NCI-H82 (cell line): ENCODE data around the gene AACS.
"Not testable (repeated sequence)": the region's sequence is repeated elsewhere in the genome, so short reads cannot be mapped to it uniquely, and the experiment has no call there.

Experiments
- DNase-seq: peaks from one replicate; lab custom pipeline; 2025; lab: John Stamatoyannopoulos, UW

Gene AACS

DNA sequence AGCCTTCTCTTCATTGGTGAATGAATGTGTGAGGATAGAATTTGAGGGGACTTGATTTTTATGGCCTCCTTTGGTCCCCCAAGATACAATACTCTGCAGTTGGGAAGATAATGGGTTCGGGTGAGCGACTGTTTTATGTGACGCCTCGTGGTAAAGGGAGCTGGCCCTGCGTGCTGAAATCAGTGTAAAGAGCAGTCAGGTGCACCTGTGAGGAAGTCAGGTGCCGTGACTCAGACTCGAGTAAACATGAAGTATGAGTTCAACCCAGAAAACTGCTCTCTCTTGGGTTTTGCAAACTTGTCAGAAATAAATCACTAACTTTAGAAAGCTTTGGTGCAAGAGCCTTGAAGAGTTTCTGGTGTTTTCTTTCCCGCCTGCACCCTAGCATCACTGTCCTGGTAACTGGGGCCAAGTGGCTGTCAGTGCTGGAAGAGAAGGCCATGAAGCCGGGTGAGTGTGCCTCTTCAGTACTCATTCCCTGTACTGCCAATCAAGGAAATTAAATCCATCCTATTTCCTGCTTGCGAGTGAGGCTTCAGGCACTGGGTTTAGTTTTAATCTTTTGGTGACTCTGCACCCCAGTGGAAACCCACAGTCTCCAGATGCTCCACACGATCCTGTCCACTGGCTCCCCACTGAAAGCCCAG, 59.2 kb downstream of the AACS start:
- no peak for DNase-seq

DNA sequence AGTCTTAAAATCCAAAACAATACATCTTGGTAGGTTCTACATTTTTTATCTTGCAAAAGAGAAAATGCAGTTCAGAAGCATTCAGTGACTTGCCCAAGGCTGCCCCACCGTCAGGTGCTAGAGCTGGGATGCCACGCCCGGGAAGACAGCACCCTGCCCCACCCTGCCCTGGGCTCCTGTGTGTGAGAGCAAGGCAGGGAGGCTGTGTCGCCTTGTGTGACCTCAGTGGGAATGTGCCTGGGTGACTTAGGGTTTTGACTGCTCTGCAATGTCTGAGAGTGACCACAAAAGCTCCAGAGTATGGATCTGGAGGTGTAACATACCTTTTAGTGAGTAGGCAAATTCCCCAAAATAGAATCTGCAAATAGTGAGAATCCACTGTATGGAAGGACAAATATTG, 60.0 kb downstream of the AACS start:
- no peak for DNase-seq

DNA sequence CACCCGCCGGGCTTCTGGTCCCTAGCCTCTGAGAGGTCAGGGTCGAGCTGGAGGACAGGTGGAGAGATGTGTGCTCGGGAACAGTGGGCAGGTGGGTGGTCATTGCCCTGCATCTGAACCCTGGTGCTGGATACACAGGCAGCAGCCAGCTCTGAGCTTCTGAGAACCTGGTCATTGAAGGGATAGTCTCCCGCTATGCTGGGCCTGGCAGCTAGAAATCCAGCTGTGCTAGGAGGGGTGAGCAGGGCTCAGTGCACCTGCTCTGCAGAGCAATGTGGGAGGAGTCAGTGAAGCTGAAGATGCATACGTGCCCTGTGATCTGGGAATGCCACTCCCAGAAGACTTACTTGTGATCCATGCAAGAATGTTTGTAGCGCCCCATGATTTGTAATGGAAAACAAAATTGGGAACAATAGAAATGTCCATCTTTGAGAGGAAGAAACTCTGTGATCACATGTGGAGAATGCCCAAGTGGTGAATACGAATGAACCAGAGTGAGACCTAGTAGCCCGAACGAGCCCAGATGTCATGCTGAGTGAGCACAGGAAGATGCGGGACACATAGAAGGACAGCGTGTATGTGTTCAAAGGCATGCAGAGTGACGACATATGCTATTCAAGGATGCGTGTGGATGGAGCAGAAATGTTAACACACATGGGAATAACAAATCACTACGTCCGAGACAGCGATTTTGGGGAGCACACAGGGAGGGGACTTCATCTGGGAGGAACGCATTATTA, 63.4 kb downstream of the AACS start:
- no peak for DNase-seq

DNA sequence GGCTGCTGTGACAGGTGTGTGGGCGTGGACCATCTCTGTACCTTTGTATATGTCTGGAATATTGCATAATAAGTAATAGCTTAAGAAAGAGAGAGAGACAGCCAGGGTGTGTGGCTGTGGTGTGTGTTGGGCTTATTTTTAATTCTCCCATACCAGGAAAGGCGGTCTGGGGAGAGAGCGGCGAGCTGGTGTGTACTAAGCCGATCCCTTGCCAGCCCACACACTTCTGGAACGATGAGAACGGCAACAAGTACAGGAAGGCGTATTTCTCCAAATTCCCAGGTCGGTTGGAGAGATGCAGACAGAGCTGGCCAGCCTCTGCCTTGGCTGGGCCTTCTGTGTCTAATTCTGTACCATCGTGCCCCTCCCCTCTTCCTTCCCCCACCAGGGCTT, 63.9 kb downstream of the AACS start:
- no peak for DNase-seq

DNA sequence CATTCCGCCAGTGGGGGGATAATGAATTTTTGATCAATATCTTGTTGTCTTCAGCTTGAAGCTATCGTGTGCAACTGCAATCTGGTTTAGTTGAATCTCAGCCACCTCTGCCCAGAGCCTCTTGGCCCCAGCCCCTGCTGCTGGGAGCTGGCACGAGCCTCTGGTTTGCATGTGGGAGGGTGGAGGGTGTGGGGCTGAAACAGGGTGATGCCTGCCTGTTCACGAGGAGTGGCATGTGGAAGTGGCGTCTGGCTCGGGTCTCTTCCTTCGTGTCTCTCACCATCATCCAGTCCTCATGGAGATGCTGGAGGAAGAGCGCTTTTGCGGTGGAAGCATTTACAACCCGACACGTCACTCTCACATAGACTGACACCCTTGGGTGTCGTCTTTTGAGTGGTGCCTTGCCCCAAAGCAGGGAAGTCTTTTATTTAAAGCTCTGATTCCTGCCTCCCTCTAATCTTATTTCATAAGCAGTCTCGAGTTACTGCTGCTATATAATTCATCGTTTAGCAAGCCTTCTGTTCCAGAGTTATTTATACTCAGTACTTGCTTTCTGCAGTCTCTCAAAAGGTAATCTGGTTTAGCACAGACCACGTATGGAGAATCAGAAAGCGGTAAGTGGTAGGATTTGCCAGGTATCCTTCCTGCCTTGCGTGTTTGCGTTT, 64.5 kb downstream of the AACS start:
- DNase-seq = peak; percentile 42

DNA sequence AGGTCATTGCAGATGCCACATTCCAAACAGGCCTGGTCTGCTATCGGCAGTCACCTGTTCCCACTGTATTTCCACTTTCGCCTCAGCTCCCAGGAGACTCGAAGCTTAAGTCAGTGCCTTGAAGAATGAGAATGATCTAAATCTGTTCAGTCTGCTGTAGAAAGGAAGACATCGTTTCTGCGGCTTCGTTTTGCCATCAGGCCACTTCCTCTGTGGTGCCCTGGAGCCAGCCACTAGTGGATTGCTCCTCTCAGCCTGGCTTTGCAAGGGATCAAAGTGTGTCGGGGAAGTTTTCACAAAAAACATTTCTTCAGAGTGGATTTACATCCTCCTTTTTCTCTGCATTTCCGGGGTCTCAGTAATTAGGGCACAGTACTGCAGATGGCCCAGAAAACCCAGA, 66.7 kb downstream of the AACS start:
- no peak for DNase-seq

DNA sequence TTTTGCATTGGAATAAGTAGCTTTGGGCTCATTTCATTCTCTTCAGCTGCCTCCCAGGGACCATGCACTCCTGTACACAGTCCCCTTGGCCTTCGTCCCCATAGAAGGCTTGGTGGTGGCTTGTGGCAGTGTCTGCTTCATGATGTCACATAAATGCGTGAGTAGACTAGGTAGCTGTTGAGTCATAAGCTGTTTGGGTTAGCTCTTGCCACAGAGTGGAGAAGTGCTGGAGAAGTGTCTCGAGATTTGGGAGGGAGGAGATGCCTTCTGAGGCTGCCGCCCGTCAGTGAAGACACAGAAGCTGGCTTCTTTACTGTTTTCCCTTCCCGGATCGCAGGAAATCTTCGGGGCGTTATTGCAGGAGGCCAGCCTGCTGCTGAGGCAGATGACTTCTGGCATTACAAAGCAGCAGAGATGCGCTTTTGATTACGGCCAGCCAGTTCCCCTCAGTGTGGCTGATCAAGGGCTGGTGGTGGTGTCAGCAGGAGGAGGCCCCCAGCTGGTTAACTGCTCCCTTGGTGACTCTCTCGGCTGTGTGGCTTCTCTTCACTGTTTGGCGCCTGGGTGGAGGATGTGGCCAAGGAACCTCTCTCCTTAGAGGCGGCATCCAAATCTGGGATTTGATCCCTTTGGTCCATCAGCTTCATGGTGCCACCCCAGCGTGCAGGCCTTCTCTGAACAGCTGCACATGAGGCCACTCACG, 67.6 kb downstream of the AACS start:
- DNase-seq = no peak

DNA sequence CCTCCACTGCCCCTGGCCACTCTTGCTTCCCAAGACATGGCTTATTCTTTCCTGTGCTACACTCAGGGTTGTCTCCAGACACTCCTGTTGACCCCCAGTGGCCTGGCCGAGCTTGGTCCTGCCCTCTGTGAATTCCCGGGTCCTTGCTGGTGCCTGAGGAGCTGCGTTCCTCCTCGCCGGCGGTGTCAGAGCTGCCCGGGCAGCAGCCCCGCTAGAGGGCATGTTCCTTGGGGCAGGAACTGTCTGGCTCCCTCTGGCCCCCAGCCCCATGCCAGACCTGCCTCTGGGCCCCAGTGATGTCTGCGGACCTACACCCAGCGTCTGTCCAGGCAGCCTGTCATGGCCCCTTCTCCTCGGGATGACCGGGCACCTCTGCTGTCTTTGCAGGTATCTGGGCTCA, 68.4 kb downstream of the AACS start:
- no peak for DNase-seq

DNA sequence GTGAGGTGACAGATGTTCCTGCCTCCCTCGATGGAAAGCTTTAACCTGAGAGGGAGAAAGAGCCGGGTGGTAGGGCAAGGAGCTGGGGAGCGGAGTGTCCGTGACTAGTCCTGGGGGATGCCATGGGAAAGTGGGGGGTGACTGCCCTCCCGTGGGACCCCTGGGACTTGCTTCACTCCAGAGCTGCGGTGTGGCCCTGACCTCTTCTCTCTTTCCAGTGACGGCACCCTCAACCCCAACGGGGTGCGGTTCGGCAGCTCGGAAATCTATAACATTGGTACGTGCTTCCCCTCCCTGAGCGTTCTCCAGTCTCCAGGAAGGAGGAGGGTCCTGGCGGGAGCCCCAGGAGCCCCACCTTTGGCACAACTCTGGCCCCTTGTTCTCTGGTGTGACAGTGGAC, 69.3 kb downstream of the AACS start:
- DNase-seq = no peak

DNA sequence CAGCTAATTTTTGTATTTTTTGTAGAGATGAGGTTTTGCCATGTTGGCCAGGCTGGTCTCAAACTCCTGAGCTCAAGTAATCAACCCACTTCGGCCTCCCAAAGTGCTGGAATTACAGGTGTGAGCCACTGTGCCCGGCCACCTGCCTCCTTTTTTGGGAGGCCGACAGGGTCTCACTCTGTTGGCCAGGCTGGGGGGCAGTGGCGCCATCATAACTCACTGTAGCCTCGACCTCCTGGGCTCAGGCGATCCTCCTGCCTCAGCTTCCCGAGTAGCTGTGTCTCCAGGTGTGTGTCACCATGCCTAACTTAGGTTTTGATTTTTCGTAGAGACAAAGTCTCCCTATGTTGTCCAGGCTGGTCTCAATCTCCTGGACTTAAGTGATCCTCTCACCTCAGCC, 70.7 kb downstream of the AACS start:
- DNase-seq = no peak

DNA sequence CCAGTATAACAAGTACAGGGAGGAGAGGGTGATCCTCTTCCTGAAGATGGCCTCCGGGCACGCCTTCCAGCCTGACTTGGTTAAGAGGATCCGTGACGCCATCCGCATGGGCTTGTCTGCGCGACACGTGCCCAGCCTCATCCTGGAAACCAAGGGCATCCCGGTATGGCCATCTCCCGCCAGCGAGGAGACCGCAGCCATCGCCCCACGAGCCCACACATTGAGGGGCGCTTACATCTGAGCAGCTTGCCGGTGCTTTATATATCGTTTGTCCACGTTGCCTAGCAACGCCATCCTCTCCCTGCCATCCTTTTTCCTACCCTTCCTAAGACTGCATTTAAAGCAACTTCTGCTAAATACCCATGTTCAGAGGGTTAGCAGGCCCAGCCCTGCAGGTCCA, 71.5 kb downstream of the AACS start:
- DNase-seq = peak; percentile 32

DNA sequence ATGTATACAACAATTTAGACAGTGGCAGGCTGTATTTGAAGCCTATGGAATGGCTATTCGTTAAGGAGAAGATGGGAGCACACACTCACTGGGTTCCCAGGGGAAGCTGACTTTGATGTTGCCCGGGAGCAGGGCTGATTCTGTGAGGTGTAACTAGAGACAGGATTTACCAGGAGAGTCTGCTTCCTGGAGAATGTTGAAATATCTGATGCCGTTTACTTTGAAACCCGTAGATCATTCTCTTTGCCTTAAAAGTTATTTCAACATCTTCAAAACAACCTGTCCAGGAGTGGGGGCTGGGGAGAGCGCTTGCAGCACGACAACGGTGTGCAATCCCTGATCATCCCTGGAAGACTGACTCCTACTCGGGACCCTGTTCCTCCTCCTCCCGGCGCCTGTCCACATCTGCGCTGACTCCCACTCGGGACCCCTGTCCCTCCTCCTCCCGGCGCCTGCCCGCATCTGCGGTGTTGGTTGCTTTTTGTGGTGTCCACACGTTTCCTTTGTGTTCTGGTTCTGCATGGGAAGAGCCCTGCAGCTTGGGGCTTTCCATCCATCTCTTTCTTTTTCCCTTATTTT, 72.6 kb downstream of the AACS start:
- DNase-seq = no peak

DNA sequence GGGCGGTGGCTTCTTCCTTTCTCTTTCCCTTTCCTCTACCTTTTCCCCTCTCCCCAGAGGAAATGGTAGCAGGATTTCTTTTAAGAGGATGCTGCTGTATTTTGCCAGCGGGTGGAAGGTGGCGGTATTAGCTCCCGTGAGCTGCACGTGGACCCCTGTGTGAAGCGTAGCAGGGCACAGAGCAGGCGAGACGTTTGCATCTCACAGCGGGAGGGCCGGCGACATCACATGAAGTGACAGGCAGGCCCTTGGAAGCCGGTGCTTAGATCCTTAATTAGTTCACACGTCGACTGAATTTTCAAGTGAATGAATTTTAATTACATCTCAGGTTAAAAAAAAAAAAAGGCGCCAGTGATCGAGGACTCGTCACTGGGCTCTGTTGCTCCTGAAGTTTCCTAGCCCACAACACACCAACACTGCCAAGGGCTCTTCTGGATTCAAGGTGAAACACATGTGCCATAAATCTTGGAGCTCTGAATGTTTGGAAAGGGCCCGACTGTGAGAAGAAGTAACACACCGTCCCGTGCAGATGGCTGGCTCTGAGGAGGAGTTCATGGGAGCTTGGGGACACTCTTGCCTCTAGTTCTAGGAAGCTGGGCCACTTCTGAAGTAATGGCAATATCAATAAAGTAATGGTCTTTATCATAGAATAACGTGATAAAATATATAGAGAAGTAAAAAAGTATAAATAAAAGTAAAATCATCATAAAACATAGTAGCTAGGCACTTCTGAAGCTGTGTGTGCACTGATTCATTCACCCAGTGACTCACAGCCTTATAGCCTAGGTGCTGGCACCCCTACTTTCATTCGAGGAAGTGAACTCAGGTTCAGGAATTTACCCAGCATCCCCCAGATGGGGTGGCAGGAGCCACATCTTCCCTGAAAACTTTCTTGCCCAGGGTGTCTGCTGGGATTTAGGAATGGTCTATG, 75.3 kb downstream of the AACS start:
- DNase-seq = no peak

DNA sequence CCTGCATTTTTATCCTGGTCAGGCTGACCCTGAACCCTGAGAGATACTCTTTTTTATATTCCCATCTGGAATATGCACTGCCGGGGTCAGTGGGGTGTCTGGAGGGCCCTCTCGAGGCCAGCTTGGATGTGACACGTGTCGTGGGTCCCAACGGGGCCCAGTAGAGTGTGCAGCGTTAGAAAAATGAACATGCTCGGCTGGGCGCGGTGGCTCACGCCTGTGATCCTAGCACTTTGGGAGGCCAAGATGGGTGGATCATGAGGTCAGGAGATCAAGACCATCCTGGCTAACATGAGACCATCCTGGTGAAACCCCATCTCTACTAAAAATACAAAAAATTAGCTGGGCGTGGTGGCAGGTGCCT, 76.0 kb downstream of the AACS start:
- DNase-seq = not testable (repeated sequence)

DNA sequence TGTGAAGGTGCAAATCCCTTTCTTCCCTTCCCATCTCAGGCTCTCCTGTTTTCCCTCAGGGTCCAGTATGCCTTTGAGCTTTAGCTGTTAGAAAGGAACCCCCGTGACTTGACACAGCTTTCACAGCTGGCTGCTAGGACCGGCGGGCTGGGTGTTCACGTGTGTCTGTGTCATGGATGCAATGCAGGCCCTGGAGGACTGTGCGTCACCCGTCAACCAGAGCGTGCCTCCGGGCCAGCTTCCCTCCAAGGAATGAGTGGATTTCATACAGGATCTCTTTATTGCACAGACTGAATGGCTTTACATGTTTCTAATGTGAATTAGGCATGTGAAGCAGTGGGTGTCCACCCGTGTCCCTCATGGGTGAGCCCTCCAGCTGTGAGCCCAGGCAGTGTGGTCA, 77.4 kb downstream of the AACS start:
- DNase-seq = no peak

DNA sequence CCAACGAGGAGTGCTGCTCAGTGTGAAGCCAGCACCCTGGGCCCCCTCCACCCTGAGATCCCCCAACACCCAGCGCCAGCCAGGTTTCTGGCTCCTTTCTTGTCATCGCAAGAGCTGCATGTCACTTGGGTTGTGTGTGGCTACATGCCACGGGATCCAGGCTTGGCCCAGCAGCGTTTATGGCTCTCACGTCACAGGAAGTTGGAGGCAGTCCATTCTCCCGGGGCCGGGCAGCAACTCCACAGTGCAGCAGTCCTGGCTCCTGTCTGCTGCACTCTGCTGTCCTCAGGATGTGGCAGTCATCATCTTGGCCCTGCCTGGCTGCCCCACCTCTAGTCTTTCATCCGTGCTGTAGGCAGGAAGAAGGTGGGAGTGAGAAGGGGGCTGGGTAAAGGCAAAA, 78.3 kb downstream of the AACS start:
- no peak for DNase-seq

DNA sequence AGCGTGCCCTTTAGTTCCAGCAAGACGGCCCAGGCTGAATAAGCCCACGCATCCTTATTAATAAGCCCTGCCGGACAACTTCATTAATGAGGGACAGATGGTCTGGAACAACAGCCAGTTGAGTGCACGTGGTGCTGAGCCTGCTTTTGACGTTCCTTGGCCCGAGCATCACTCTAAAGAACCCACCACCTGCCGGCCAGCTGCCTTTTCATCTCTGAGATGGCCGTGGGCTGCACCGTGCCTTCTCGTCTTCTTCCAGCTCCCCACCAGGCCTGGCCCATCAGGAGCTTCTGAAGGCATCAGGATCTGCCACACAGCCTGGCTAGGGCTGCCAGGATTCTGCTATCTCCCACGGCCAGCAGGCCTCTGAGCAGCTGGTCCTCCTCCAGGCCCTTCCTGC, 80.0 kb downstream of the AACS start:
- peak; percentile 91 for DNase-seq

DNA sequence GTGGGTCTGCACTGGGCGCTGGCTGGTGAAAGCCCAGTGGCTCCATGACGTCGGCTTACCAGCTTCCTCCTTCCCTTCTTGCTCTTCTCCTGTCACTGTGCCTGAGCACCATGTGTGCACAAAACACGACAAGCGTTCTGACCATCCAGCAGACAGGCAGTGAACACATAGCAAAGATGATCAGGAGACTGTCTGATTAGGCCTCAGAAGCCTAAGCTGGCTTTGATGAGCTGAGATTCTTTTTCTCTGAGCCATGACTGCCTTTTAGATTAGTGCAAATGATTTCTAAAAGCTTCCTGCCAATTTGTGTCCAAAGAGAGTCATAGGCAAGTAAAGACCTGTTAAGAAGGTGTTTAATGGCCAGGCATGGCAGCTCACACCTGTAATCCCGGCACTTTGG, 83.1 kb downstream of the AACS start:
- no peak for DNase-seq

DNA sequence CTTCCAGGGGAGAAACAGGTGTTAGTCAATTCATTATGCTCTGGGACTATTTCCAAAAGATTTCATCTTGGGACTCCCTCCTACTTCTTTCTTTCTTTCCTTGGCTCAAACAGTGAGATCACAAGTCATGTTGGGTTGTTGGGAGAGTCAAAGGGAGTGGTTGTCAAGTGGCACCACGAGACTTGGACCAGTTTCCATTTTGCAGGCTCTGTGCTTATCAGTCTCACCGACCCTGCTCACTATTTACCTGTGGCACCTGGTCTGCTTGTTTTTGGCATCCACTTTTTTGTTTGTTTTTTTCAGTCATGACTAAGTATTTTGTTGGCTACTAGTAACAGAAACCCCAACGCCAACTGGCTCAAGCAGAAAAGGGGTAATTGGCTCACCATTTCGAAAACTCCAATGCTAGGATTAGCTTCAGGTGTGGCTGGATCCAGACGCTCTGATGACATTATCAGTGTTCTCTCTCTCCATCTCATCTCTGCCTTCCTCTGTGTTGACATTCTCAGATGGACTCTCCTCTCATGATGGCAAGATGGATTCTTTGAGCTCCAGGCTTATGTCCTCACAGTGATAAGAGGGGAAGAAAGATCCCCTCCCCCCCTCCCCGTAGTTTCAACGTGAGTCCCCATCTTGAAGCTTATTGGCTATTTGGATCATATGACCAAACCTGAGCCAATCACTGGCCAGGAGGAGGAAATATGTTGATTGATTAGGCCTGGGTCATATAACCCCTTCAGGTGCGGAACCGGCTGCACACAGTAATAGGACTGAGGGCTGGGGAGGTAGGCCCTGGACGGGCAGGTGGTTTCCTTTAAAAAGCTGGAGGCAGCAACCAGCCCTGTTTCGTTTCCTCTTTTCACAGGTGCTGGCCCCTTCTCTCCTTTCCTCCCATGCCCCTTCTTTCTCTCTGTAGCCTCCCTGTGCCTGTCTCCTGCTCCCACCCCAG, 84.2 kb downstream of the AACS start:
- DNase-seq = no peak

DNA sequence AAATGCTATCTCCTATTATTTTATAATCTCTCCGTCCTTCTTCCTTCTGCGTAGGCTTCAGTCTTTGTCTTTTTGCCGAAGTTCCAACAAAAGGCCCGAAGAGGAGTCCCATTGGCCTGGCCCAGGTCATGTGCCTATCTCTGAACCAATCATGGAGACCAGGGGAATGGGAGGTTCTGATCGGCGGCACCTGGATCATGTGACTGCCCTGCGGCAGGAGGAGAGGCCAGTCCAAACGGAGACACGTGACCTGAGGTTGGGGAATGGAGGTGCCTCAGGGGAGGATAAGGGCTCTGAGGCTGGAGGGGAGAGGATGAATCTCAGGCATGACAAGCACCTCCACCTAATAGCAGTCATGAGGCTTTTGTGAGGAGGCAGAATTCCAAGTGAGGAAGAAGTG, 86.0 kb downstream of the AACS start:
- no peak for DNase-seq
